K562 (cell line): ENCODE data around the gene CRB2. TPM values are rescaled to one million over a fixed set of nuclear protein-coding genes. Genes with fewer than 3 reads are reported as not detected.

ENCODE experiments used
- ATAC-seq: fragments of 200-7000 bp; cut with Tn5 transposase; 3 replicates; pipeline ENCODE4 v1.9.1; 2020; ENCODE audit warnings: moderate library complexity
- BruUV-seq: library from RNA; stranded (reverse); fragments of 400-500 nt; replicated peaks from 2 replicates; lab custom pipeline; 2021; lab: Mats Ljungman, UMichigan
- CTCF ChIA-PET: fragments of 300-600 bp; formaldehyde crosslinking; extraction: SDS; loops from one replicate; lab custom pipeline; 2021; ENCODE audit warnings: low intra/inter-chr PET ratio; lab: Yijun Ruan, JAX
- POLR2A ChIA-PET: fragments of 300-600, 350-650 bp; sonication (Branson Sonifier 250); formaldehyde crosslinking; extraction: SDS; loops from one replicate; lab custom pipeline; 2021; ENCODE audit warnings: antibody characterized with exemption, inconsistent platforms; lab: Yijun Ruan, JAX
- DNase-seq, 4 experiments: peaks; one replicate each; pipeline versions ENCODE4 v3.0.0 to v3.0.0-alpha.2; 2011 to 2018; ENCODE audit warnings: low spot score in 3 of 4, mixed read lengths in 3 of 4; ENCODE audit errors: extremely low read depth in 1 of 4
- FAIRE-seq: peaks from 2 replicates; lab custom pipeline; 2011; peaks lifted over from hg19 to GRCh38; lab: Jason Lieb, UNC
- H2AFZ ChIP-seq: 2 replicates; pipeline ENCODE4 v1.6.0; 2011; ENCODE audit warnings: low read depth, low read length, control low read depth, inconsistent platforms
- H3K27ac ChIP-seq: fragments of 200-600 bp; 3 replicates; pipeline ENCODE4 v1.8.0; 2011; ENCODE audit warnings: low read depth, mild to moderate bottlenecking, control low read depth, inconsistent platforms, low read length, moderate library complexity, mixed read lengths; ENCODE audit errors: extremely low read depth
- H3K27me3 ChIP-seq, 2 experiments: fragments of 300-600 bp in 1 of 2; 2 replicates in 1 of 2; 3 replicates in 1 of 2; pipeline versions ENCODE4 v1.6.0 to v1.8.0; 2011; ENCODE audit warnings: inconsistent platforms in 2 of 2, low read length in 2 of 2, mild to moderate bottlenecking in 1 of 2, mixed read lengths in 1 of 2, moderate library complexity in 1 of 2; ENCODE audit not compliant: control insufficient read depth in 2 of 2, insufficient read depth in 2 of 2
- H3K36me3 ChIP-seq: fragments of 300-600 bp; 3 replicates; pipeline ENCODE4 v1.8.0; 2011; ENCODE audit warnings: mild to moderate bottlenecking, low read length, inconsistent platforms; ENCODE audit not compliant: control insufficient read depth, insufficient read depth
- H3K4me1 ChIP-seq, 2 experiments: fragments of 200-600 bp in 1 of 2; replicated peaks in 1 of 2; 2 replicates in 1 of 2; 3 replicates in 1 of 2; pipeline versions ENCODE4 v1.5.1 to v1.8.0; 2011; ENCODE audit warnings: inconsistent platforms in 2 of 2, low read length in 2 of 2, mild to moderate bottlenecking in 1 of 2, mixed read lengths in 1 of 2, moderate library complexity in 1 of 2; ENCODE audit not compliant: control insufficient read depth in 2 of 2, insufficient read depth in 2 of 2
- H3K4me2 ChIP-seq: 2 replicates; pipeline ENCODE4 v1.6.1; 2011; ENCODE audit warnings: low read length, control low read depth, inconsistent platforms, mixed read lengths; ENCODE audit not compliant: insufficient read depth
- H3K4me3 ChIP-seq: fragments of 200-600 bp; sonication (generic), shearing (Covaris generic); 2 replicates; pipeline ENCODE4 v1.5.1; 2016; ENCODE audit warnings: control low read depth, inconsistent platforms
- H3K79me2 ChIP-seq: fragments of 200-600 bp; 3 replicates; pipeline ENCODE4 v1.8.0; 2011; ENCODE audit warnings: low read length, inconsistent platforms; ENCODE audit not compliant: control insufficient read depth, insufficient read depth
- H3K9ac ChIP-seq, 2 experiments: 2 replicates each; pipeline versions ENCODE4 v1.6.0 to v1.6.1; 2011; ENCODE audit warnings: low read depth in 2 of 2, low read length in 2 of 2, control low read depth in 1 of 2, inconsistent platforms in 1 of 2, mild to moderate bottlenecking in 1 of 2, mixed read lengths in 1 of 2; ENCODE audit not compliant: insufficient read depth in 1 of 2
- H3K9me1 ChIP-seq: one replicate; pipeline ENCODE4 v1.6.0; 2011; ENCODE audit warnings: inconsistent platforms, mild to moderate bottlenecking, low read length, moderate library complexity; ENCODE audit not compliant: control insufficient read depth, insufficient read depth
- H3K9me3 ChIP-seq: replicated peaks from 2 replicates; pipeline ENCODE4 v1.5.1; 2011; ENCODE audit warnings: low read depth, low read length, inconsistent platforms; ENCODE audit not compliant: control insufficient read depth, insufficient read depth
- H4K20me1 ChIP-seq: replicated peaks from 2 replicates; pipeline ENCODE4 v1.6.1; 2011; ENCODE audit warnings: low read length, inconsistent platforms, mixed read lengths; ENCODE audit not compliant: control insufficient read depth, insufficient read depth
- BDP1 ChIP-seq: IDR thresholded peaks from 3 replicates; pipeline ENCODE4 v1.6.1; 2011; ENCODE audit not compliant: insufficient read length, insufficient read depth
- FOXA3 ChIP-seq, 2 experiments: fragments of 450-650 bp in 1 of 2; sonication (generic) in 1 of 2; formaldehyde crosslinking; IDR thresholded peaks in 1 of 2; conservative IDR thresholded peaks in 1 of 2; 2 replicates each; pipeline versions ENCODE4 v1.4.0 to v1.8.0; 2020 to 2022; ENCODE audit warnings: mild to moderate bottlenecking in 2 of 2, missing genetic modification reagents in 1 of 2
- ILF3 ChIP-seq: fragments of 450-650 bp; IDR thresholded peaks from 2 replicates; pipeline ENCODE4 v1.6.1; 2018; ENCODE audit warnings: antibody characterized with exemption, mild to moderate bottlenecking, moderate library complexity, borderline replicate concordance
- NEUROD1 ChIP-seq: fragments of 150-350 bp; IDR thresholded peaks from 2 replicates; pipeline ENCODE4 v1.6.1; 2014; ENCODE audit warnings: borderline replicate concordance, low read length, low read depth; ENCODE audit not compliant: partially characterized antibody
- NFXL1 ChIP-seq: fragments of 450-650 bp; formaldehyde crosslinking; IDR thresholded peaks from 2 replicates; pipeline ENCODE4 v1.4.0; 2021; ENCODE audit warnings: mild to moderate bottlenecking
- PCBP2 ChIP-seq: fragments of 200-400 bp; formaldehyde crosslinking; IDR thresholded peaks from 2 replicates; pipeline ENCODE4 v1.6.1; 2018; ENCODE audit warnings: low read length, low read depth, mild to moderate bottlenecking, moderate library complexity; ENCODE audit not compliant: poor library complexity, severe bottlenecking
- WGBS: fragments of 100-300 bp; shearing (Covaris generic); methylation state at CpG from one replicate; pipeline ENCODE4 v1.1.6; 2016; ENCODE audit warnings: low coverage, mixed read lengths; ENCODE audit not compliant: insufficient coverage; ENCODE audit errors: missing lambda C conversion rate; 5-methylcytosine and 5-hydroxymethylcytosine counted together
- in situ Hi-C: fragments of 300-500 bp; cut with MboI; formaldehyde crosslinking; loops from 4 replicates; pipeline ENCODE4 v1.15.0; 2018; ENCODE audit warnings: inconsistent platforms, mixed read lengths
- intact Hi-C: fragments of 100-400 bp; cut with micrococcal nuclease; formaldehyde crosslinking; loops from 2 replicates; pipeline ENCODE4 v1.14.2; 2022
- polyA plus RNA-seq, 8 experiments: library from polyadenylated mRNA; depleted of rRNA in 4 of 8; stranded (reverse) in 5 of 8; unstranded in 3 of 8; fragments of >200 nt; fragmentation: Nextera tagmentation in 2 of 8; fragmentation: Illumina TruSeq in 1 of 8; extraction: Ambion mirVana in 2 of 8; extraction: Trizol in 1 of 8; gene quantifications; 2 replicates each; pipeline versions ENCODE4 v1.2.1 to v1.2.3, GENCODE V29; 2011 to 2014; ENCODE audit warnings: inconsistent platforms in 1 of 8, missing spikeins in 1 of 8
- total RNA-seq, 7 experiments: library from RNA; depleted of rRNA in 6 of 7; stranded (reverse); fragments of >200 nt in 6 of 7; fragmentation: Illumina TruSeq in 2 of 7; extraction: Trizol in 2 of 7; gene quantifications; 2 replicates each; pipeline versions ENCODE4 v1.2.1 to v1.2.3, GENCODE V29; 2011 to 2021; ENCODE audit warnings: low replicate concordance in 1 of 7
- TF ChIP-seq, protein P1 (sequence below): fragments of 450-650 bp; IDR thresholded peaks from 2 replicates; pipeline ENCODE4 v1.6.1; 2018; ENCODE audit not compliant: partially characterized antibody
- TF ChIP-seq, protein P2 (sequence below): sonication (generic); formaldehyde crosslinking; IDR thresholded peaks from 2 replicates; pipeline ENCODE4 v1.8.1; 2023; ENCODE audit warnings: mild to moderate bottlenecking, missing genetic modification reagents

The CRB2 gene
- total and polyA plus RNA-seq, 9 of the 15 experiments (the other 6 are each of a cell fraction or from before 2014, with no cell fraction given) = 0.13 to 1.2 (median 0.25) TPM; not detected in 2

GRCh38 chr9:123377211-123377971 is 21.4 kb downstream of the CRB2 start:
- WGBS = 46% methylated on average over 10 of the region's 21 CpGs
- H3K27me3 ChIP-seq = no peaks in the 10 kb centered on the region
- no peak overlapping the region for H2AFZ ChIP-seq
- ChIA-PET POLR2A (interaction anchor here (1.0 to 1.6 kb wide), 3 partner anchors 16 to 22 kb away, joined by 3 to 6 read pairs (median 4); no protein-coding TSS in a partner anchor), CTCF (no interaction called here)
- H3K4me3 ChIP-seq = no peak overlapping the region
- H3K79me2 ChIP-seq = no peaks in the 10 kb centered on the region
- intact Hi-C loops (no loop called here), in situ Hi-C loops (no loop called here)
- no TSS peak for BruUV-seq
- no peaks in the 10 kb centered on the region; the same call in 1 of the 2 replicates for H4K20me1 ChIP-seq
- TF ChIP-seq NEUROD1 = no peak
- TF ChIP-seq FOXA3 (CRISPR knock-in tag; conservative IDR thresholded peaks at IDR 0.05 in 1 of 2, IDR thresholded peaks at IDR 0.05 in 1 of 2) = peak in 1 of 2 experiments; percentile 52; a peak in 1 of 4 replicates
- no peak for TF ChIP-seq NFXL1 (CRISPR knock-in tag)
- TF ChIP-seq, protein P1, sequence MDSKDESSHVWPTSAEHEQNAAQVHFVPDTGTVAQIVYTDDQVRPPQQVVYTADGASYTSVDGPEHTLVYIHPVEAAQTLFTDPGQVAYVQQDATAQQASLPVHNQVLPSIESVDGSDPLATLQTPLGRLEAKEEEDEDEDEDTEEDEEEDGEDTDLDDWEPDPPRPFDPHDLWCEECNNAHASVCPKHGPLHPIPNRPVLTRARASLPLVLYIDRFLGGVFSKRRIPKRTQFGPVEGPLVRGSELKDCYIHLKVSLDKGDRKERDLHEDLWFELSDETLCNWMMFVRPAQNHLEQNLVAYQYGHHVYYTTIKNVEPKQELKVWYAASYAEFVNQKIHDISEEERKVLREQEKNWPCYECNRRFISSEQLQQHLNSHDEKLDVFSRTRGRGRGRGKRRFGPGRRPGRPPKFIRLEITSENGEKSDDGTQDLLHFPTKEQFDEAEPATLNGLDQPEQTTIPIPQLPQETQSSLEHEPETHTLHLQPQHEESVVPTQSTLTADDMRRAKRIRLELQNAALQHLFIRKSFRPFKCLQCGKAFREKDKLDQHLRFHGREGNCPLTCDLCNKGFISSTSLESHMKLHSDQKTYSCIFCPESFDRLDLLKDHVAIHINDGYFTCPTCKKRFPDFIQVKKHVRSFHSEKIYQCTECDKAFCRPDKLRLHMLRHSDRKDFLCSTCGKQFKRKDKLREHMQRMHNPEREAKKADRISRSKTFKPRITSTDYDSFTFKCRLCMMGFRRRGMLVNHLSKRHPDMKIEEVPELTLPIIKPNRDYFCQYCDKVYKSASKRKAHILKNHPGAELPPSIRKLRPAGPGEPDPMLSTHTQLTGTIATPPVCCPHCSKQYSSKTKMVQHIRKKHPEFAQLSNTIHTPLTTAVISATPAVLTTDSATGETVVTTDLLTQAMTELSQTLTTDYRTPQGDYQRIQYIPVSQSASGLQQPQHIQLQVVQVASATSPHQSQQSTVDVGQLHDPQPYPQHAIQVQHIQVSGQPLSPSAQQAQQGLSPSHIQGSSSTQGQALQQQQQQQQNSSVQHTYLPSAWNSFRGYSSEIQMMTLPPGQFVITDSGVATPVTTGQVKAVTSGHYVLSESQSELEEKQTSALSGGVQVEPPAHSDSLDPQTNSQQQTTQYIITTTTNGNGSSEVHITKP = peak; percentile 66
- TF ChIP-seq, protein P2, sequence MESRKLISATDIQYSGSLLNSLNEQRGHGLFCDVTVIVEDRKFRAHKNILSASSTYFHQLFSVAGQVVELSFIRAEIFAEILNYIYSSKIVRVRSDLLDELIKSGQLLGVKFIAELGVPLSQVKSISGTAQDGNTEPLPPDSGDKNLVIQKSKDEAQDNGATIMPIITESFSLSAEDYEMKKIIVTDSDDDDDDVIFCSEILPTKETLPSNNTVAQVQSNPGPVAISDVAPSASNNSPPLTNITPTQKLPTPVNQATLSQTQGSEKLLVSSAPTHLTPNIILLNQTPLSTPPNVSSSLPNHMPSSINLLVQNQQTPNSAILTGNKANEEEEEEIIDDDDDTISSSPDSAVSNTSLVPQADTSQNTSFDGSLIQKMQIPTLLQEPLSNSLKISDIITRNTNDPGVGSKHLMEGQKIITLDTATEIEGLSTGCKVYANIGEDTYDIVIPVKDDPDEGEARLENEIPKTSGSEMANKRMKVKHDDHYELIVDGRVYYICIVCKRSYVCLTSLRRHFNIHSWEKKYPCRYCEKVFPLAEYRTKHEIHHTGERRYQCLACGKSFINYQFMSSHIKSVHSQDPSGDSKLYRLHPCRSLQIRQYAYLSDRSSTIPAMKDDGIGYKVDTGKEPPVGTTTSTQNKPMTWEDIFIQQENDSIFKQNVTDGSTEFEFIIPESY (CRISPR knock-in tag) = 0 out of 2 replicates have a peak, but pooled peaks have one; percentile 33
- no peak for TF ChIP-seq BDP1
- TF ChIP-seq ILF3 = no peak
- no peak for TF ChIP-seq PCBP2
- peaks cover 4% of the 10 kb centered on the region for H3K9me1 ChIP-seq
- no peak overlapping the region for H3K4me2 ChIP-seq
- DNase-seq (no peak), FAIRE-seq (no peak), ATAC-seq (peak; percentile 38)
- H3K36me3 ChIP-seq = no peaks in the 10 kb centered on the region
- peak overlapping the region in 1 of 2 experiments; percentile 83; a peak in 2 of 4 replicates for H3K9ac ChIP-seq
- no peaks in the 10 kb centered on the region for H3K9me3 ChIP-seq
- peaks cover 16 to 76% of the 10 kb centered on the region in 2 experiments for H3K4me1 ChIP-seq
- H3K27ac ChIP-seq = no peak overlapping the region
